Endothelial cell (in vitro differentiated cells): ENCODE data around the gene RELN. TPM values are rescaled to one million over a fixed set of nuclear protein-coding genes. Genes with fewer than 3 reads are reported as not detected.

Experiments
- DNase-seq: peaks from one replicate; pipeline ENCODE4 v3.0.0; 2021; ENCODE audit warnings: low spot score
- H3K27ac Mint-ChIP-seq: one replicate; pipeline ENCODE4 v1.8.0; 2021; ENCODE audit warnings: mixed read lengths, inconsistent platforms; ENCODE audit not compliant: unreplicated experiment
- H3K27me3 Mint-ChIP-seq: one replicate; pipeline ENCODE4 v1.8.0; 2021; ENCODE audit warnings: mild to moderate bottlenecking, moderate library complexity, mixed read lengths, inconsistent platforms; ENCODE audit not compliant: unreplicated experiment
- H3K36me3 Mint-ChIP-seq: one replicate; pipeline ENCODE4 v1.8.0; 2021; ENCODE audit warnings: mild to moderate bottlenecking, low read depth, mixed read lengths, inconsistent platforms; ENCODE audit not compliant: unreplicated experiment
- H3K4me1 Mint-ChIP-seq: one replicate; pipeline ENCODE4 v1.8.0; 2021; ENCODE audit warnings: mild to moderate bottlenecking, mixed read lengths, inconsistent platforms; ENCODE audit not compliant: unreplicated experiment
- H3K4me3 Mint-ChIP-seq: one replicate; pipeline ENCODE4 v1.8.0; 2021; ENCODE audit warnings: mild to moderate bottlenecking, mixed read lengths, inconsistent platforms; ENCODE audit not compliant: unreplicated experiment
- H3K9me3 Mint-ChIP-seq: one replicate; pipeline ENCODE4 v1.8.0; 2021; ENCODE audit warnings: mixed read lengths, inconsistent platforms; ENCODE audit not compliant: unreplicated experiment
- total RNA-seq: library from RNA; stranded (reverse); fragmentation: NEBNext Ultra II Directional; extraction: Animal tissue kit (Norgen Biotek cat#: 25700); gene quantifications from one replicate; pipeline ENCODE4 v1.2.1, GENCODE V29; 2021; ENCODE audit not compliant: unreplicated experiment
- TF ChIP-seq, protein P1 (sequence below): fragments of 200-600 bp; sonication (generic); IDR thresholded peaks from one replicate; pipeline ENCODE4 v1.5.0; 2021; ENCODE audit warnings: antibody characterized with exemption; ENCODE audit not compliant: unreplicated experiment

RELN gene
- total RNA-seq, 1 donor from 2014 or later: 2.3 TPM

GRCh38 chr7:103685646-103686045 lies 303.8 kb downstream of the RELN start:
- no peaks in the 10 kb centered on the region for H3K27me3 Mint-ChIP-seq
- H3K4me1 Mint-ChIP-seq: no peaks in the 10 kb centered on the region
- H3K27ac Mint-ChIP-seq: no peak overlapping the region
- TF ChIP-seq, protein P1, sequence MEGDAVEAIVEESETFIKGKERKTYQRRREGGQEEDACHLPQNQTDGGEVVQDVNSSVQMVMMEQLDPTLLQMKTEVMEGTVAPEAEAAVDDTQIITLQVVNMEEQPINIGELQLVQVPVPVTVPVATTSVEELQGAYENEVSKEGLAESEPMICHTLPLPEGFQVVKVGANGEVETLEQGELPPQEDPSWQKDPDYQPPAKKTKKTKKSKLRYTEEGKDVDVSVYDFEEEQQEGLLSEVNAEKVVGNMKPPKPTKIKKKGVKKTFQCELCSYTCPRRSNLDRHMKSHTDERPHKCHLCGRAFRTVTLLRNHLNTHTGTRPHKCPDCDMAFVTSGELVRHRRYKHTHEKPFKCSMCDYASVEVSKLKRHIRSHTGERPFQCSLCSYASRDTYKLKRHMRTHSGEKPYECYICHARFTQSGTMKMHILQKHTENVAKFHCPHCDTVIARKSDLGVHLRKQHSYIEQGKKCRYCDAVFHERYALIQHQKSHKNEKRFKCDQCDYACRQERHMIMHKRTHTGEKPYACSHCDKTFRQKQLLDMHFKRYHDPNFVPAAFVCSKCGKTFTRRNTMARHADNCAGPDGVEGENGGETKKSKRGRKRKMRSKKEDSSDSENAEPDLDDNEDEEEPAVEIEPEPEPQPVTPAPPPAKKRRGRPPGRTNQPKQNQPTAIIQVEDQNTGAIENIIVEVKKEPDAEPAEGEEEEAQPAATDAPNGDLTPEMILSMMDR: no peak
- no peak for DNase-seq
- H3K4me3 Mint-ChIP-seq: no peak overlapping the region
- H3K9me3 Mint-ChIP-seq: no peaks in the 10 kb centered on the region
- no peaks in the 10 kb centered on the region for H3K36me3 Mint-ChIP-seq

GRCh38 chr7:103683348-103683747 lies 306.1 kb downstream of the RELN start:
- Mint-ChIP-seq H3K27ac (no peak overlapping the region), H3K4me3 (no peak overlapping the region)

GRCh38 chr7:103680161-103681144 lies 309.0 kb downstream of the RELN start:
- Mint-ChIP-seq H3K4me3 (no peak overlapping the region), H3K27ac (no peak overlapping the region), H3K36me3 (no peaks in the 10 kb centered on the region), H3K27me3 (no peaks in the 10 kb centered on the region), H3K9me3 (no peaks in the 10 kb centered on the region), H3K4me1 (no peaks in the 10 kb centered on the region)
- TF ChIP-seq, protein P1: no peak
- DNase-seq: no peak

More at GRCh38 chr7:103683348-103683747, 306.1 kb downstream of the RELN start:
- no peaks in the 10 kb centered on the region for H3K27me3 Mint-ChIP-seq
- H3K4me1 Mint-ChIP-seq: no peaks in the 10 kb centered on the region
- no peaks in the 10 kb centered on the region for H3K9me3 Mint-ChIP-seq
- no peaks in the 10 kb centered on the region for H3K36me3 Mint-ChIP-seq
- TF ChIP-seq, protein P1: no peak
- no peak for DNase-seq

DNA sequence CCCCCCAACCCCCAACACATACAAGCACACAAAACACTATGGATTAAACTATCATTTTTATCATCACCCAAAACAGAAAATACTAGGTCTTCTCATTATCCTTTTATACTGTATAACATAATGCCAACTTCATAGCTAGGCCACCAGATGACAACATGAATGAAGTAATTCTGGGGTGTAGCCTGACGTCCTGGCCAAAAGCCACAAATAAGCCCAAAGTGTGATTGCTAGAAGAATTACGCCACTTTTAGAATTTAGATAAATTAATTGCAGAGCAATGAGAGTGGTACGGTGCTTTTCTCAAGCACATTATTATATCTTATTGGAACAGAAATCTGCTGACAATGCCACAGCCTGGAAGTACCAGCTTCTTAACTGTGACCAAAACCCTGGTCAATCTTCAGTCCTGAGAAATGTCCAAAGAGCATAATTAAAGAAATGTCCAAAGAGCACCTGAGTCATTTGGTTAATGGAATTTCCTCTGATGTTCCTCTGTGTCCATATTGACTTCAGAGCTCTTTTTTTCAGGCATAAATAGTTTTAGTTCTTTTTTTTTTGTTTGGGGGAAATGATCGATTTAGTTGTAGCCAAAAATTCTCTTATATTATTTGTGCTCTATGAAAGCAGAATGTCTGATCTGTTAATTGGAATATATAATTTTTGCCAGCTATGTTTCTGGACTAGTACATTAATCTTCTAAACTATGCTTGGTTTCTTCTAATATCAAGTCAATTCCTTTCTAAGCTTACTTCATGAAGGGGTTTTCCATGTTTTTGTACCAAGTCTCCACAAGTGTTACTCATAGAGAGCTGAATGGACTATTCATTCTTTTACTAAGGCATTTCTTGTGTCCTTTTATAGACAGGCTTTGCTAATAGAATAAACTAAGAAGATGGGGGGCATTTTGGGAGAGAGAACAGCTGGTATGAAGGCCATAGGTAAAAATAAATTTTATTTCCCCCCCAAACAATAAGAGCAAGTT lies 310.0 kb downstream of the RELN start:
- H3K27ac Mint-ChIP-seq: no peak overlapping the region
- no peaks in the 10 kb centered on the region for H3K4me1 Mint-ChIP-seq
- DNase-seq: no peak
- TF ChIP-seq, protein P1: no peak
- no peak overlapping the region for H3K4me3 Mint-ChIP-seq
- H3K9me3 Mint-ChIP-seq: no peaks in the 10 kb centered on the region
- H3K27me3 Mint-ChIP-seq: no peaks in the 10 kb centered on the region
- H3K36me3 Mint-ChIP-seq: no peaks in the 10 kb centered on the region
